SU-DHL-6 (cell line): ENCODE results near the gene ERC1.

Source experiments
- H2AFZ ChIP-seq: fragments of 200-600 bp; sonication (generic); 2 replicates; pipeline ENCODE4 v1.6.1; 2014; ENCODE audit warnings: low read depth, mild to moderate bottlenecking, moderate library complexity, mixed read lengths, antibody characterized with exemption, low read length; ENCODE audit not compliant: severe bottlenecking
- H3F3A ChIP-seq: fragments of 200-600 bp; shearing (Covaris generic); 2 replicates; pipeline ENCODE4 v1.6.0; 2016; ENCODE audit warnings: antibody characterized with exemption, mild to moderate bottlenecking; ENCODE audit not compliant: insufficient read depth
- H3K27ac ChIP-seq: fragments of 200-600 bp; sonication (generic); 2 replicates; pipeline ENCODE4 v1.5.1; 2016; ENCODE audit warnings: low read depth, mild to moderate bottlenecking, low read length, moderate library complexity, mixed read lengths
- H3K27me3 ChIP-seq: fragments of 200-600 bp; sonication (generic), shearing (Covaris generic); 2 replicates; pipeline ENCODE4 v1.6.0; 2014; ENCODE audit warnings: mild to moderate bottlenecking, low read length
- H3K36me3 ChIP-seq: fragments of 200-600 bp; sonication (generic); 2 replicates; pipeline ENCODE4 v1.6.1; 2014; ENCODE audit warnings: mild to moderate bottlenecking, low read length, mixed read lengths
- H3K4me2 ChIP-seq: fragments of 300-600, 200-600 bp; shearing (Covaris generic), sonication (generic); 2 replicates; pipeline ENCODE4 v1.6.0; 2014; ENCODE audit warnings: low read length, low read depth, mild to moderate bottlenecking; ENCODE audit not compliant: poor library complexity, severe bottlenecking
- H3K4me3 ChIP-seq: fragments of 200-600 bp; sonication (generic); 2 replicates; pipeline ENCODE4 v1.5.1; 2014; ENCODE audit warnings: antibody characterized with exemption, low read length, mild to moderate bottlenecking, mixed read lengths; ENCODE audit not compliant: insufficient read depth, poor library complexity, severe bottlenecking
- H3K79me2 ChIP-seq: fragments of 200-600 bp; sonication (generic); 2 replicates; pipeline ENCODE4 v1.6.1; 2014; ENCODE audit warnings: mild to moderate bottlenecking, low read length, moderate library complexity; ENCODE audit not compliant: insufficient read depth
- H3K9ac ChIP-seq: fragments of 200-600 bp; sonication (generic); 2 replicates; pipeline ENCODE4 v1.7.0; 2014; ENCODE audit warnings: mild to moderate bottlenecking, low read length
- H3K9me2 ChIP-seq: fragments of 200-600 bp; sonication (generic); replicated peaks from 2 replicates; pipeline ENCODE4 v1.6.1; 2014; ENCODE audit warnings: low read length; ENCODE audit not compliant: insufficient read depth
- H3K9me3 ChIP-seq: fragments of 200-600 bp; sonication (generic); 2 replicates; pipeline ENCODE4 v1.6.1; 2014; ENCODE audit warnings: low read length, mixed read lengths; ENCODE audit not compliant: insufficient read depth
- H4K20me1 ChIP-seq: fragments of 200-600 bp; sonication (generic); 2 replicates; pipeline ENCODE4 v1.6.1; 2014; ENCODE audit warnings: low read depth, mild to moderate bottlenecking, antibody characterized with exemption, low read length, moderate library complexity, mixed read lengths
- CTCF ChIP-seq: fragments of 200-600 bp; sonication (generic); IDR thresholded peaks from one replicate; pipeline ENCODE4 v1.5.1; 2017; ENCODE audit warnings: antibody characterized with exemption, mild to moderate bottlenecking, low read length, moderate library complexity; ENCODE audit not compliant: insufficient read depth, poor library complexity, severe bottlenecking
- EZH2phosphoT487 ChIP-seq: fragments of 200-600 bp; sonication (generic), shearing (Covaris generic); conservative IDR thresholded peaks from 2 replicates; pipeline ENCODE4 v1.6.1; 2018; ENCODE audit warnings: mild to moderate bottlenecking, antibody characterized with exemption, low read length, moderate library complexity, mixed read lengths

ERC1 gene

DNA sequence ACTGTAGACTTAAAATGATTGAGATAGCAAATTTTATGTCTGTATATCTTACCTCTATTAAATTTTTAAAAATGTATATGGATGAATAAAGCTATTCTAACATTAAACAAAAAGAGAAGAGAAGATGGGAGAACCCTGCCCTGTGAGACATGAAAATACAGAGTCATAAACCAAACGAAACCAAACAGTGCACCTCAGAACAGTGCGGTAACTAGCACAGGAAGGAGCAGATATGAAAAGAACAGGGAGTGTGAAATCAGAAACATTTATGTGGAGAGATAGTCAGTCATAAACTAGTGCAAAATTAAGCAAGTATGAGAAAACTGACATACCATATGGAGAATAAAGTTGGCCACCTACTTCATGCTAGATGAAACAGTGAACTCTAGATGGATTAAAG is 135.1 kb downstream of the ERC1 start:
- no peaks in the 10 kb centered on the region for H3F3A ChIP-seq
- H3K36me3 ChIP-seq: no peaks in the 10 kb centered on the region
- H2AFZ ChIP-seq: no peak overlapping the region
- H3K9ac ChIP-seq: no peak overlapping the region
- H4K20me1 ChIP-seq: no peaks in the 10 kb centered on the region
- no peaks in the 10 kb centered on the region for H3K9me2 ChIP-seq
- no peaks in the 10 kb centered on the region for H3K9me3 ChIP-seq
- TF ChIP-seq CTCF (no peak), EZH2phosphoT487 (no peak)
- no peak overlapping the region for H3K27ac ChIP-seq
- no peak overlapping the region for H3K4me2 ChIP-seq
- H3K4me3 ChIP-seq: no peak overlapping the region
- no peaks in the 10 kb centered on the region for H3K27me3 ChIP-seq
- H3K79me2 ChIP-seq: no peaks in the 10 kb centered on the region

GRCh38 chr12:1127021-1127420 is 136.0 kb downstream of the ERC1 start:
- H3K27me3 ChIP-seq: no peaks in the 10 kb centered on the region
- H2AFZ ChIP-seq: no peak overlapping the region
- H3K9ac ChIP-seq: no peak overlapping the region
- H3K4me2 ChIP-seq: no peak overlapping the region
- no peaks in the 10 kb centered on the region for H3K9me3 ChIP-seq
- H3K27ac ChIP-seq: no peak overlapping the region
- no peaks in the 10 kb centered on the region for H3F3A ChIP-seq
- no peaks in the 10 kb centered on the region for H3K79me2 ChIP-seq
- TF ChIP-seq EZH2phosphoT487 (no peak), CTCF (no peak)
- no peaks in the 10 kb centered on the region for H4K20me1 ChIP-seq
- H3K9me2 ChIP-seq: no peaks in the 10 kb centered on the region
- no peaks in the 10 kb centered on the region for H3K36me3 ChIP-seq
- H3K4me3 ChIP-seq: no peak overlapping the region

DNA sequence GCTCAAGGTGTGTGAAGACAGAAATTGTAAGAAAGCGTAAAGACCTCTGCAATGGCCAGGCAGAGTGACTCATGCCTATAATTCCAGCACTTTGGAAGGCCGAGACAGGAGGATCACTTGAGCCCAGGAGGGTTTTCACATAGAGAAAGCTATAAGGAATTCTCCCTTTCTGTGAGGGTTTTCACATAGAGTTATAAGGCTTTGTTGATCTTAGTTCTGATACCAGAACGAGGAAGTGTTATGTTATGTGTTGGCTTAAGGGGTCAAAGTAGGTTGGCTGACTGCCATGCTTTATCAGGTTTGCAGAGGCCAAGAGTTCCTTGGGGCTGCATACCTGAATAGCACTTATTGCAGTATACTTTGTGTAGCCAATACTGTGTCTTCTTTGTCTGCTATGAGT is 139.1 kb downstream of the ERC1 start:
- TF ChIP-seq CTCF (no peak), EZH2phosphoT487 (no peak)
- no peaks in the 10 kb centered on the region for H3K9me2 ChIP-seq
- H4K20me1 ChIP-seq: no peaks in the 10 kb centered on the region
- no peak overlapping the region for H3K4me2 ChIP-seq
- no peaks in the 10 kb centered on the region for H3K36me3 ChIP-seq
- no peak overlapping the region for H2AFZ ChIP-seq
- H3F3A ChIP-seq: no peaks in the 10 kb centered on the region
- H3K4me3 ChIP-seq: no peak overlapping the region
- H3K27ac ChIP-seq: no peak overlapping the region
- no peaks in the 10 kb centered on the region for H3K27me3 ChIP-seq
- H3K9ac ChIP-seq: no peak overlapping the region
- no peaks in the 10 kb centered on the region for H3K79me2 ChIP-seq
- H3K9me3 ChIP-seq: no peaks in the 10 kb centered on the region

GRCh38 chr12:1130571-1130970 is 139.5 kb downstream of the ERC1 start:
- no peaks in the 10 kb centered on the region for H3F3A ChIP-seq
- no peaks in the 10 kb centered on the region for H3K79me2 ChIP-seq
- no peaks in the 10 kb centered on the region for H3K9me2 ChIP-seq
- TF ChIP-seq CTCF (no peak), EZH2phosphoT487 (no peak)
- no peaks in the 10 kb centered on the region for H3K27me3 ChIP-seq
- H3K27ac ChIP-seq: no peak overlapping the region
- H3K4me2 ChIP-seq: no peak overlapping the region
- H4K20me1 ChIP-seq: no peaks in the 10 kb centered on the region
- H3K9me3 ChIP-seq: no peaks in the 10 kb centered on the region
- no peaks in the 10 kb centered on the region for H3K36me3 ChIP-seq
- no peak overlapping the region for H2AFZ ChIP-seq
- H3K9ac ChIP-seq: no peak overlapping the region
- H3K4me3 ChIP-seq: no peak overlapping the region
